Chondrocyte (in vitro differentiated cells): ENCODE measurements around the gene MMP17. TPM values are rescaled to one million over a fixed set of nuclear protein-coding genes. Genes with fewer than 3 reads are reported as not detected.

Experiments used
- DNase-seq: peaks from one replicate; pipeline ENCODE4 v3.0.0; 2021; ENCODE audit warnings: mixed read lengths, low spot score
- H3K27ac Mint-ChIP-seq: one replicate; pipeline ENCODE4 v1.8.0; 2021; ENCODE audit warnings: mild to moderate bottlenecking, moderate library complexity, mixed read lengths; ENCODE audit not compliant: unreplicated experiment
- H3K27me3 Mint-ChIP-seq: 2 replicates; pipeline ENCODE4 v1.8.0; 2021; ENCODE audit warnings: low read depth, mixed read lengths
- H3K36me3 Mint-ChIP-seq: 2 replicates; pipeline ENCODE4 v1.8.0; 2021; ENCODE audit warnings: low read depth, mixed read lengths
- H3K4me1 Mint-ChIP-seq: 2 replicates; pipeline ENCODE4 v1.8.0; 2021; ENCODE audit warnings: low read depth, mild to moderate bottlenecking, mixed read lengths
- H3K4me3 Mint-ChIP-seq: one replicate; pipeline ENCODE4 v1.8.0; 2021; ENCODE audit warnings: mild to moderate bottlenecking, moderate library complexity, mixed read lengths; ENCODE audit not compliant: unreplicated experiment
- H3K9me3 Mint-ChIP-seq: 2 replicates; pipeline ENCODE4 v1.8.0; 2021; ENCODE audit warnings: low read depth, mixed read lengths
- total RNA-seq: library from RNA; stranded (reverse); gene quantifications from 3 replicates; pipeline ENCODE4 v1.2.1, GENCODE V29; 2021
- TF ChIP-seq, protein P1 (sequence below): fragments of 200-600 bp; sonication (generic); IDR thresholded peaks from 2 replicates; pipeline ENCODE4 v1.5.0; 2021; ENCODE audit warnings: antibody characterized with exemption, mild to moderate bottlenecking, moderate library complexity

Gene MMP17
- total RNA-seq, 1 donor from 2014 or later, result 1.3 TPM

DNA sequence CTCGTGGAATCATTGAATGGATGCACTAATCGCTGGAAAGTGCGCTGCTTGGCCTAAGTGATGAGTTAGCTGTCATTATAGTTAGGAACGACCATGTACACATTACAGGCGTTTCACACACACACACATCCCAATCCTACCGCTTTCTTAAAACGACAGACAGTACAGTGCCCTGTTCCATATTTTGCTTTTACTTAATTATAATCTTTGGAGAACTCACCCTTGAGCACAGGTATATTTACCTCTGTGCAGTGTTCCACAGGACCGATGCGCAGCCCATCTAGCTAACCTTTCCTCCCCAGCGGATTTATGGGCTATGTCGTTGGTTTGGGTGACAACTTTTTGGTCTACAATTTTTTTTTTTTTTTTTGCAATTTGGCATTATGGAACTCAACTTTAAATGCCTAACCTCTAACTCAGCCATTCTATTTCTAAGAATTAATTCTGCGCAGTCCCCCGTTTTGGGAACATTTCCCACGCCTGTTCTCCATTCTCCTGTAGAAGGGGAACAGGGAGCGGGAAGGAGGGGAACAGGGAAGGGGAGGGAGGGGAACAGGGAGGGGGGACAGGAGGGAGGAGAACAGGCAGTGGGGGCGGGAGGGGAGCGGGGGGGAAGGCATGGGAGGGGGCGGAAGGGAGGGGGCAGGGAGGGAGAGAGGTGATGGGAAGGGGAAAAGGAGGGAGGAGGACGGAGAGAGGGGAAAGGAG is 65.6 kb downstream of the MMP17 start:
- Mint-ChIP-seq H3K27me3 (peaks cover 4% of the 10 kb centered on the region), H3K9me3 (no peaks in the 10 kb centered on the region), H3K4me1 (peaks cover 20% of the 10 kb centered on the region), H3K27ac (no peak overlapping the region), H3K36me3 (no peaks in the 10 kb centered on the region), H3K4me3 (no peak overlapping the region)
- DNase-seq, result no peak
- TF ChIP-seq, protein P1, sequence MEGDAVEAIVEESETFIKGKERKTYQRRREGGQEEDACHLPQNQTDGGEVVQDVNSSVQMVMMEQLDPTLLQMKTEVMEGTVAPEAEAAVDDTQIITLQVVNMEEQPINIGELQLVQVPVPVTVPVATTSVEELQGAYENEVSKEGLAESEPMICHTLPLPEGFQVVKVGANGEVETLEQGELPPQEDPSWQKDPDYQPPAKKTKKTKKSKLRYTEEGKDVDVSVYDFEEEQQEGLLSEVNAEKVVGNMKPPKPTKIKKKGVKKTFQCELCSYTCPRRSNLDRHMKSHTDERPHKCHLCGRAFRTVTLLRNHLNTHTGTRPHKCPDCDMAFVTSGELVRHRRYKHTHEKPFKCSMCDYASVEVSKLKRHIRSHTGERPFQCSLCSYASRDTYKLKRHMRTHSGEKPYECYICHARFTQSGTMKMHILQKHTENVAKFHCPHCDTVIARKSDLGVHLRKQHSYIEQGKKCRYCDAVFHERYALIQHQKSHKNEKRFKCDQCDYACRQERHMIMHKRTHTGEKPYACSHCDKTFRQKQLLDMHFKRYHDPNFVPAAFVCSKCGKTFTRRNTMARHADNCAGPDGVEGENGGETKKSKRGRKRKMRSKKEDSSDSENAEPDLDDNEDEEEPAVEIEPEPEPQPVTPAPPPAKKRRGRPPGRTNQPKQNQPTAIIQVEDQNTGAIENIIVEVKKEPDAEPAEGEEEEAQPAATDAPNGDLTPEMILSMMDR, result no peak

- Mint-ChIP-seq H3K4me3 (peak within 1 kb of the TSS; percentile 78), H3K9me3 (no peaks in the 10 kb centered on the region), H3K27me3 (peaks cover 2% of the 10 kb centered on the region), H3K4me1 (peaks cover 20% of the 10 kb centered on the region), H3K27ac (peak within 1 kb of the TSS; percentile 86), H3K36me3 (no peaks in the 10 kb centered on the region)
- DNase-seq, result peak; percentile 95
- TF ChIP-seq, protein P1, result no peak
Observed at GRCh38 chr12:131894313-131894860, 66.2 kb downstream of the MMP17 start, which contains the start of gene ULK1. Gene ULK1 (plus strand): TSS chr12:131894622. CDS start chr12:131895002, 380 bp downstream.

- Mint-ChIP-seq H3K4me3 (peak overlapping the region; percentile 78), H3K9me3 (no peaks in the 10 kb centered on the region), H3K4me1 (peaks cover 22% of the 10 kb centered on the region), H3K27me3 (no peaks in the 10 kb centered on the region), H3K36me3 (no peaks in the 10 kb centered on the region), H3K27ac (peak overlapping the region; percentile 86)
- TF ChIP-seq, protein P1, result no peak
- no peak for DNase-seq
Observed at GRCh38 chr12:131894981-131895639, 66.9 kb downstream of the MMP17 start.

DNA sequence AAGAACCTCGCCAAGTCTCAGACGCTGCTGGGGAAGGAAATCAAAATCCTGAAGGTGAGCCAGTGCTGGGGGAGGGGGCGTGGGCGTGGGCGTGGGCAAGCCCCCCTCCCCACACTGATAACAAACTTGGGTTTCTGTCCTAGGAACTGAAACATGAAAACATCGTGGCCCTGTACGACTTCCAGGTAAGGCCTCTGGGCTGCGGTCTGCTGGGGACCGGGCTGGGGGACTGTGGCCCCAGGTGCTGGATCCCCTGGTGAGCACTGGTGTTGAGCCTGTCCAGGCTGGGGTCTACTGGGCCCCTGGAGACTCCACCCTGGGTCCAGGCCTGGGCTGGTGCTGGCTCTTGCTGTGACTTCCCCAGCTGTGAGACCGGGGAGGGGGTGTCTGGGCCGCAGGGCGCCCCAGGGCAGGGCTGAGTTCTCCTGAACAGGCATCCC is 67.5 kb downstream of the MMP17 start:
- peak; percentile 93 for DNase-seq
- Mint-ChIP-seq H3K27ac (peak overlapping the region; percentile 86), H3K36me3 (no peaks in the 10 kb centered on the region), H3K4me3 (peak overlapping the region; percentile 78), H3K27me3 (no peaks in the 10 kb centered on the region), H3K4me1 (peaks cover 25% of the 10 kb centered on the region), H3K9me3 (no peaks in the 10 kb centered on the region)
- TF ChIP-seq, protein P1, result no peak

- Mint-ChIP-seq H3K27me3 (no peaks in the 10 kb centered on the region), H3K9me3 (no peaks in the 10 kb centered on the region), H3K36me3 (no peaks in the 10 kb centered on the region), H3K4me3 (peak overlapping the region; percentile 78), H3K4me1 (peaks cover 25% of the 10 kb centered on the region), H3K27ac (peak overlapping the region; percentile 90)
- peak; percentile 90 for DNase-seq
- TF ChIP-seq, protein P1, result no peak
Observed at GRCh38 chr12:131896080-131896810, 68.1 kb downstream of the MMP17 start.
